ENCODE measurements around the gene CISD1. TPM values are rescaled to one million over a fixed set of nuclear protein-coding genes. Genes with fewer than 3 reads are reported as not detected.

The CISD1 gene
- polyA plus RNA-seq, 3 donors, result 59.4 to 62.0 (median 60.4) TPM

Other genes with a start within 250 kb of the CISD1 start
- 1 to 10 TPM; 7.4 to 7.8 (median 7.5) TPM for gene IPMK, start 1.3 kb upstream of the CISD1 start, polyA plus RNA-seq (ENCODE audit: insufficient read length in 3 of 3)
- gene UBE2D1, start 65.8 kb downstream of the CISD1 start, polyA plus RNA-seq (ENCODE audit: insufficient read length in 3 of 3), result 10 to 100 TPM; 39.0 to 43.0 (median 40.1) TPM
- 10 to 100 TPM; 74.4 to 78.3 (median 77.2) TPM for gene TFAM, start 116.2 kb downstream of the CISD1 start, polyA plus RNA-seq (ENCODE audit: insufficient read length in 3 of 3)
- gene BICC1, start 243.7 kb downstream of the CISD1 start, polyA plus RNA-seq (ENCODE audit: insufficient read length in 3 of 3), result 10 to 100 TPM; 83.0 to 90.1 (median 89.3) TPM

All from right renal cortex interstitium (tissue), 3 donors.